Renal cortical epithelial cell (primary cell): ENCODE data around the gene DNM3. TPM values are rescaled to one million over a fixed set of nuclear protein-coding genes. Genes with fewer than 3 reads are reported as not detected.
"Not testable (repeated sequence)": the region's sequence is repeated elsewhere in the genome, so short reads cannot be mapped to it uniquely, and the experiment has no call there.

Source experiments
- DNase-seq: peaks from one replicate; pipeline ENCODE4 v3.0.0-alpha.2; 2011; ENCODE audit warnings: low read depth
- total RNA-seq: library from RNA; depleted of rRNA; stranded (reverse); fragments of >200 nt; gene quantifications from 2 replicates; pipeline ENCODE4 v1.2.3, GENCODE V29; 2014

DNM3 gene
- total RNA-seq, 1 donor from 2014 or later, result 10.7 TPM

- DNase-seq, result no peak
Observed at GRCh38 chr1:172421974-172422604, 580.8 kb downstream of the DNM3 start.

DNA sequence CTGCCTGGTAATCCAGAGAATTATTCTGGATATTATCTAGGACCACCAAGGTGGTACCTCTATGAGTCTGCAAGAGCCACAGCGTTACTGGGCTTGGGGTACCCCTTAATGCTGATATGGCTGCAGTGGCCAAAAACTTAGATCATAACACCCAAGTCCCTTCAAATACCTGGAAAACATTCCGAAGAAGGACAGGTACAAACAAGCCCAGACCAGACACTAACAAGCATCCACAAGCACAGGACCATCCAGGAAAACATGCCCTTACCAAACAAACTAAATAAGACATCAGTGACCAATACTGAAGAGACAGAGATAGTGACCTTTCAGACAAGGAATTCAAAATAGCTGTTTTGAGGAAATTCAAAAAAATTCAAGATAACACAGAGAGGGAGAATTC lies 582.0 kb downstream of the DNM3 start:
- DNase-seq, result no peak

GRCh38 chr1:172425339-172425738 lies 584.0 kb downstream of the DNM3 start:
- no peak for DNase-seq

DNA sequence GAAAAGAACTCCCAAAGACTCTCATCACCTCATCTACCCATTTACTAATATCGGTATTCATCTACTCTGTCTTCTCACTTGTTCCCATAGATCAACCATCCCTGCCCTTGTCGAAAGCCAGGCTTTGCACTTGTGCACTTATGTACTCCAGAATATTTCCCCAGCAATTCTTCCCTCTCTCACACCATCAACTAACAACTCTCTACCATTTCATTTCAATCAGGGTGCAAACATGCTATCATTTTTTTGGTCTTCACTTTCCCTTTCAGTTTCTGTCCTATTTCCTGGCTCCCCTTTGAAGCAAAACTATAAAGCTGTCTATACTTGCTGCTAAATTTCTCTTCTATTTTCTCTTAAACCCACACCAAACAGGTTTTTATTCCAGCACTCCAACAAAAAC lies 585.9 kb downstream of the DNM3 start:
- no peak for DNase-seq

DNA sequence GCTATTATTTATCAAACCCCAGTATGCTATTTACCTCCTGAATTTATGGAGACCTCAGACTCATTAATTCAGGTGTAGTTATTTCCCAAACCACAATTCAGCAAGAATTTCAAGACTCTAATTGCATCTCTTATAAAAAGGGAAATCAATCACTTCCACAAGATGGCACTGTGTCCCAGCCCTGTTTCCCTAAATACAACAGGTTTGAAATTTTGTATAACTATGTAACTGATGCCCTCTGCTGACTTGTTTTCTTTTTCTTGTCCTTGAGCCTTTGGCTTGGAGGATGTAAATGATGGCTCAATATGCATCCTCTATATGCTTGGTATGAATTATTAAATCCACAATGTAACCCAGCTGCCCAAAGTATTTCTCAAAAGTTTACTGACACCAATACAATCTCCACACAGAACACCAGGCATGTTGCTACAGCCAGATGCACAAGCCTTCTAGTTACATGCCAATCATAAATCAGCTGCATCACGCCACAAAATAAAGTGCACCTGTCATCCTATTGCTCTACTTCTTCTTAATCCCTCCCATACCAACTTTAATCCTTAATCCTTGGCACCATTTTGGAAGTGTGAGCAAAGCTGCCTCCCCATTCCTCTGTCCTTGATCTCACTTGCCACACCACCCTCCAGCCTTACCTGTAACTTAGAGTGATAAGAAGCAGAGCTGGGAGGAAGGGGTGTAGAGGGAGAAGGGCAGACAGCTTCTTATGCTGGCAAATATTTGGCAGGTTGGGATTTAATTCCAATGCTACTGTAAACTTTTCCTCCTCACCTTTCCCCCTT lies 588.2 kb downstream of the DNM3 start:
- DNase-seq, result peak; percentile 85

GRCh38 chr1:172430128-172430454 lies 588.8 kb downstream of the DNM3 start:
- DNase-seq, result no peak

- no peak for DNase-seq
Observed at GRCh38 chr1:172431204-172431603, 589.9 kb downstream of the DNM3 start.

GRCh38 chr1:172431721-172432192 lies 590.5 kb downstream of the DNM3 start:
- DNase-seq, result no peak

DNA sequence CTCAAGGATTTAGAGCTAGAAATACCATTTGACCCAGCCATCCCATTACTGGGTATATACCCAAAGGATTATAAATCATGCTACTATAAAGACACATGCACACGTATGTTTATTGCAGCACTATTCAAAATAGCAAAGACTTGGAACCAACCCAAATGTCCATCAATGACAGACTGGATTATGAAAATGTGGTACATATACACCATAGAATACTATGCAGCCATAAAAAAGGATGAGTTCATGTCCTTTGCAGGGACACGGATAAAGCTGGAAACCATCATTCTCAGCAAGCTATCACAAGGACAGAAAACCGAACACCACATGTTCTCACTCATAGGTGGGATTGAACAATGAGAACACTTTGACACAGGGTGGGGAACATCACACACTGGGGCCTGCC lies 595.9 kb downstream of the DNM3 start:
- DNase-seq, result not testable (repeated sequence)

DNA sequence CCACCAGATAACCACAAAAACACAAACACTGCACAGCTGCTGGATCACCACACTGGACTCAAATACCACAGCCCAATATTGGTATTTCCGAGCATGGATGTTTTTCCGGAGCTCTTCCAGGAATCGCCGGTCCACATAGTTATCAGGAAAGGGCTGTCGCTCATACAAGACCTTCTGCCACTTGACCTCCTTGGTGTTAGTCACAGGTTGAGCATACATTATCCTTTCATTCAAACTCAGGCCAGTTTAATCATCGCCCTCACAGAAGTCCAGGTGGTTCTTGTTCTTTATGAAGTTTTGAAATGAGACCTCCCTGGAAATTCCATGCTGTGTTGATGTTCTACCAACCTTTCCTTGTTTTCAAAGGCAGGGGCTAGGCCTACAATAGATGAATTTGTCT lies 601.1 kb downstream of the DNM3 start:
- no peak for DNase-seq

DNA sequence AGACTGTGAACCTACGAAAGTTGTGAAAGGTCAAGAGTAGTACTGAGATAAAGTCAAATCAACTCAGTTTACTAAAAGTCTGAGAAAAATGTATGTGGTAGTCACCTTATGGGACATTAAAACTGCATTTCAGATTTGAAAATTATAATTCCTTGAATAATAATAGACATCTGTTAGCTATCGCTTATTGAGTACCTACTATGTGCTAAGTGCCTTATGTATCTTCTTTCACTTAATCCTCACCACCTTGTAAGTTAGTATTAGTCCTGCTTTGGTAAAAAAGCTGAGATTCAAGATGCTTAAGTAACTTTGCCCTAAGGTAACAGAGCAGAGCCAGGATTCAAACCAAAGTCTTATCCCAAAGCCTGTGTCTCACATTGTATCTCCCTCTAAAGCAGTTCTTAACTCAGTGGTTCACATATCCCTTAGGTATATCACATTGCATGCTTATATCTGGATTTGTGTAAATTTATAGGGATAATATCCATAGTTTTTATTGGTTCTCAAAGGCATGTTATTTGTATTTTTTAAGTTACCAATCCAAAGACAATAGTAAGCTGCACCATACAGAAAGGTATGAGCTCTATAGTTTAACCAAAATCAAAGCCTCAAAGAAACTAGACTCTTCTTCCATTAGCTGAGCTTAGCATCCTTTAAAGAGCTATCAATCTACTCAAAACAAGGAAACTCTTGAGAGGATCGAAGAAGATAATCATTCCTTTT lies 601.7 kb downstream of the DNM3 start:
- no peak for DNase-seq

DNA sequence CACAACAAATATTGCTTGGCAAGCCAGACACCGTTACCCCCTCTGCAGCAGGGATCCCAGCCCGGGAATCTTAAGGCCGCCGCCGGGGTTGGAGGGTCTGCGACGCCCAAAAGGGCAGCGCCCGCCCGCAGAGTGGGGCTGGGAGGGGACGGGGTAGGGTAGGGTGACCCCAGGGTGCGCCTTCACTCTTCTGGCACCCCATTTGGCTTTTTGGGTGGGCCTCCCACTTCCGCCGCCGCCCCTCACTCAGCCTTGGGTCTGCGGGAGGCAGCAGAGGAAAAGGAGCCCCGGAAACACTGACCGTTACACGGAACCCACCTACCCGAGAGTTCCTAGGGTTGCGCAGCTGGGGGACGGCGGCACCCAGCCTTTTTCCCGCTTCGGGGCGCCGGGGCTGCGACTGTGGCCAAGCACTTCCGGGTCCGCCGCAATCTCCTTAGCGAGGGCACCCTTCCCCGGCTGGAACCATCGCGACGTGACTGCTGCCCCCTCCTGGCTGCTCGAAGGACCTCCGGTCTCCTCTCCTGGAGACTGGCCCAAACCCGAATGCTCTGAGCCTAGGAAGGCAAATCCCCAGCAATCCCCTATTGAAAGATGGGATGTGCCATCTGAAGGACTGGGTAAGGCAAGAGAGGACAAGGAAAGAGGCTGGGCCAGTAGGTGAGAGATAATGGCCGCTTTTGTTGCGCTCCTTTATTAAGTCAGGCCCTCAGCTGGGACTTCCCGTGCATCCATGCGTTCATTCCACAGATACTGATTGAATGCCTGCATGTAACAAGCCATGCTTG lies 602.6 kb downstream of the DNM3 start, which contains the start of gene PIGC:
TSS of gene PIGC (minus strand) at position 404 of the 788 bp plus-strand sequence. CDS start 1,447 bp downstream, outside the sequence.
- peak; percentile 72 for DNase-seq

DNA sequence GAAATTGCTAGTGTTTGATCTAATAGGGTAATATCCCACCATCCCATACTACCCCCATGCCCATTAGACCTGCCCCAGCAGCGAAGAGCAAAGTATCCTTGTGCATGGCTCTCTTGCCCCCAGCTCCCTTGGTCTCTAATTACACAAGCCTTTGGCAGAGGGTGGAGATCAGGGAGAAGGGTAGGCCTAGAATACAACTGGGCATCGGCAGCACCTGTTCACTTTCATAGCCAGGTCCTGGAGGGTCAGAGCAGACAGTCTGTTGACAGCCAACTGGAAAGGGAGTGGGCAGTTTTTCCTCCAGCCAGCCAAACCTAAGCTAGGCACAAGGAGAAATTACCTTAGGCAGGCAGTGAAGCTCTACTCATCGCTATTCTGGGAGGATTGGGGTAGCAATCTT lies 605.2 kb downstream of the DNM3 start:
- DNase-seq, result no peak

- peak; percentile 95 for DNase-seq
Observed at GRCh38 chr1:172447641-172448040, 606.3 kb downstream of the DNM3 start.

DNA sequence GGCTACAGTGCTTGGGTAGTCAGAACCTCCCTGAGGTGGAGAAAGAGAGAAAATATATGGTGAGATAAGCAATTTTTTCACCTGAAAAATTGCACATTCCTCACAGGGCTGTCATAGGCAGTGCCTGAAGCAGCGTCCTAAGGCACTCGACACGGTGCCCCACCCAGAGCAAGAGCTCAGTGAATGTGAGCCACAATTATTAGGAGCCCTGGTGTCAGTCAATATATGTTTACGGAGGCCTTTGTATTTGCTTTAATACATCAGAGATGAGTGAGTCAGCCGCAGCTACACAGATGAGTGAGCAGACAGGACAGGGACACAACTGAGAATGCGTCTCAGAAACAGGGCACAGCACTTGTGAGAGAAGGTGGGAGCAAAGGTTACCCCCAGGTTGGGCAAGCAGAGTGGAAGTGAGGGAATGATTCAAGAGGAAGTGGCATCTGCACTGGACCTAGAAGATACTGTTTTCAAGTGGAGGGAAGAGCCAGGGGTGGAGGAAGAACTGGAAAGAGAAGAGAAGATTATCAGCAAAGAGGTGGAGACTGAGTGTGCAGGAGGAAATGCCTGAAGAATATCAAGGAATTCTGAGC lies 607.8 kb downstream of the DNM3 start:
- peak; percentile 77 for DNase-seq

GRCh38 chr1:172449585-172450523 lies 608.6 kb downstream of the DNM3 start:
- peak; percentile 56 for DNase-seq

DNA sequence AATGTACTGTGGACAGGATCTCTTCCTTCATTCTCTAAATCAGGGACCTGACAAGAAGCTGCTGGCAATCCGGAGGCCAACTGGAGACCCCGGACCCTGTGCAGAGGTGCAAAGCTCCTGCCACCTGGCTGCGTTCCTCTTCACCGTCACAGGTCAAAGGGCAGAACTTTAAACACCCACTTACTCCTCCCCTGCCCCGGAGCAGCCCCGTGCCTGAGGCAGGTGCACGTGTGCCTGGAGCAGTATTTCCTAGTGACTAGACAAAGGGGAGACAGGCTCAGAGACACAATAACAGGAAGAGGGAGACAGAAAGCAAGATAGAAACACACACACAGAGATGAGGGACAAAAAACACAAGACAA lies 609.2 kb downstream of the DNM3 start:
- DNase-seq, result no peak

DNA sequence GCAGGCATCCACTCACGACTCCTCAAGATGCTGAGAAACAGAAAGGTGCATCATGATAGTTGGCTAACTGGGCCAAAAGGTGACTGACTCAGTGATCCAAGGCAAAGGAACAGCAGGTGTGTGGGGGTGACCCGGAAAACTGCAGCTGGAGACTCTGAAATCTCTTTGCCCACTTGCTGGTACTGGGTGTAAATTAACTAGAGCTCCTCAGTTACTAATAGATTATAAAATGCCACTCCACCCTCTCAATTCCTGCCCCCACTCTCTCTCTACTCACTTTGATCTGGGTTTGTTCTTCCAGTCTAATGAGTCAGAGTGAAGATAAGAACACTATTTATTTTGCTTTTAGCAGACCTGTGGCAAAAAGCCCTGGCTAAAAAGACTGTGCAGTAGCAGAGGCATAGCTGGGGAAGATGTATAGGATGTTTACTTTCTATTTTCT lies 609.7 kb downstream of the DNM3 start:
- peak; percentile 86 for DNase-seq

DNA sequence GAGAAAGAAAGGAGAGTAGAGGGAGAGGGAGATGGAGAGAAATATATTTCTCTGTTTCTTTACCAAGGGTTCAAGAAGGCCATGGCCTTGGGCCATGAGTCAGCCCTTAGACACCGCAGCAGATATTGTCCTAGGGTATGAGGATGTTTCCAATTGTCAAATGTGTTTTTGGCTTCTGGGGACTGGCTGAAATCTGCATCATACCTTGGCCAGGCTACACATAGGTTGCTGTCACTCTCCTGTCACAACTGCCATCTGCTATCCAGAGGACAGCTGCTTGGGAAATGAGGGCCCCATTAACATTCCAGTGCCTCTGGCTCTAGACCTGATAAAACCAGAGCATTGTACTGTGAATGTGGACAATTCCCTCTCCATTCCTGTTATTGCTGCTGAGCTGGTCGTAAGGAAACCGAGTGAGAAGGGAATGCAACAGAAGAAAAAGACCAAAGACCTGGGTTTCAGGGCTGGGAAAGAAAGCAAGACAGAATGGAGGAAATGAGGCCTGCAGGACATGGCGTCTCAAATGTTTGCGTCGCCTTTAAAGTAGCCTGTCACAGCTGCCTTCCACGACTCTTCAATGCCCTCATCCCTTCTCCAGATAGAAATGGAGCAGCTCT lies 611.3 kb downstream of the DNM3 start:
- DNase-seq, result no peak

GRCh38 chr1:172453153-172453545 lies 611.9 kb downstream of the DNM3 start:
- no peak for DNase-seq
